HL-60 (cell line): ENCODE measurements around the gene NOVA2.

Experiments
- microRNA-seq: library from miRNA; unstranded; fragments of <30 nt; microRNA quantifications from one replicate; pipeline ENCODE4, GENCODE V29; 2018

NOVA2 gene

Small RNAs within 50 kb of the gene (microRNA-seq; reads per million reads assigned to microRNA genes)
- gene MIR769, result 313 reads per million, percentile 80 among the genes with 10 or more reads in this experiment
